Medulla oblongata (tissue), 1 donor: ENCODE results near the gene PSMG3.
"Not testable (repeated sequence)": the region's sequence is repeated elsewhere in the genome, so short reads cannot be mapped to it uniquely, and the experiment has no call there.

ENCODE experiments used
- DNase-seq: peaks from one replicate; pipeline ENCODE4 v3.0.0-alpha.2; 2015; ENCODE audit errors: extremely low spot score

The PSMG3 gene

DNA sequence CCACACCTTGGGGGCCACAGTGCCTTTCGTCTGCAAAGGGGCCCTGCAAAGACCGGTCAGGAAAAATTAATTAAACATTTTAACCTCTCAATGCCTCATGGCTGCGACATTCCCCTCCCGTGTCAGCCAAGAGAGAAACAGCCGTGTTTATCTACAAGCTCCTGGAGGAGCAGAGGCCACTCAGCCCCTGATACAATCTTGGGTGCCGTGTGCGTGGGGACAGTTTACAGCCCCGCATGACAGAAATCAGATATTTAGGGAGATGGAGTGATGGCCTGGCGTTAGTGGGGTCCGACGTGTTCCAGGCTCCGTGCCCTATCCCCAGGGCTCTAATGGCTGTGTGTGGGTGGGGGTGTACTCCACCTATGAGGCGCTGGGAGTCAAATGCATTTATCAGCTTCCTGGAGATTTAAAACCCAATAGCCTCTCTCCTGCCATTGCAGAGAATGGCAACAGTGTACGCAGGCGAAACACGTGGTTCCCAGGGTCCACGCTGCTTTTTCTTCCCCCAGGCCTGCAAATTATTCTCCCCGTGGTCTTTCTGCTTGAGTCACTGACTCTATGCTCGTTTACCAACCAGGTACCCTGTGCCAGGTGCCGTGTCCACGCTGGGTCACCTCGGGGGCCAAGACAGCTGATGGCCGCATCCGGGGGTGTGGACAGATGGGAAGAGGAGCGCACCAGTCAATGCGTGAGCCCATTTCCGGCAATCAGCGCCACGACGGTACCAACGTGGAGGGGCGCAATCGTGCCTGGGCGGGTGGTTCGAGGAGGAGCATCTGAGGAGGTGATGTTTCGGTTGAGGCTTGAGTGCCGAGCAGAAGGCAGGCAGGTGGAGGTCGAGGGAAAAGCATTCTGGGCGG, 26.6 kb upstream of the PSMG3 start:
- DNase-seq: no peak

DNA sequence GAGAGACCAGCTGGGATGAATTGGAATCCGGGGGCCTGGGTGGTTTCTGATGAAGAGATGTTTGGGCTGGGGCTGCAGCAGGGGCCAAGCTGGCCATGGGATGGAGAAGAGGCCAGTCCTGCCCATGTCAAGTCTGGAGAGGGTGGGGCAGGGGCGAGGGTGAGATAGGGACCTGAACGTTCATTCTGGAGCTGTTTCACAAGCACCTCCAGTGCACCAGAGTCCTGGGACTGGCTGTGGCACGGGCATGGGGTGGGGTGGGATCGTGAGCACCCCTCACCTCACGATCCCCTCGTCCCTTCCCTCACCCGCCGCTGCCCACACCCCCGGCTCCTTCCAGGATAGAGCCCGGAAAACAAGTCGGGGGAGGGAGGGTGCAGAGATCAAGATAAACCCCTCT, 25.8 kb upstream of the PSMG3 start:
- DNase-seq: no peak

DNA sequence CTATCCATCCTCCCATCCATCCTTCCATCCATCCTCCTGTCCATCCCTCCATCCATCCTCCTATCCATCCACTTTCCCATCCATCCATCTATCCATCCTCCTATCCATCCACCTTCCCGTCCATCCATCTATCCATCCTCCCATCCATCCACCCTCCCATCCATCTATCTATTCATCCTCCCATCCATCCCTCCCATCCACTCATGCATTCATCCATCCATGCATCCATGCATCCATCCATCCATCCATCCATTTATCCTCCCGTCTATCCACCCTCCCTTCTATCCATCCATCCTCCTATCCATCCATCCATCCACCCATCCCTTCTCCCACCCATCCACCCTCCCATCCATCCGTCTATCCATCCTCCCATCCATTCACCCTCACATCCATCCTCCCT, 25.2 kb upstream of the PSMG3 start:
- no peak for DNase-seq

DNA sequence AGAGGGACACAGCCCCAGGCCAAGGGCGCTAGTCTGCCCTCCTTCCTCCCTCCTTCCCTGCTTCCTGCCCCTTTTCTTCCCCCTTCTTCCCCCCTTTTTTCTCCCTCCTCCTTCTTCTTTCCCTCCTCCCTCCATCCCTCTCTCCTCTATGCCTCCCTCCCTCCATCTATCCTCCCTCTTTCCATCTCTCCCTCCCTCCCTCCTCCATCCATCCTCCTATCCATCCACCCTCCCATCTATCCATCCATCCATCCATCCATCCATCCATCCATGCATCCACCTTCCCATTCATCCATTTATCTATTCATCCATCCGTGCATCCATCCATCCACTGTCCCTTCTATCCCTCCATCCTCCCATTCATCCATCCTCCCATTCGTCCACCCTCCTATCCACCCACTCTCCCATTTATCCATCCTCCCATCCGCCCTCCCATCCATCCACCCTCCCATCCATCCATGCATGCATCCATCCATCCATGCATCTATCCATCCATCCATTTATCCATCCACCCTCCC, 24.1 kb upstream of the PSMG3 start:
- no peak for DNase-seq

DNA sequence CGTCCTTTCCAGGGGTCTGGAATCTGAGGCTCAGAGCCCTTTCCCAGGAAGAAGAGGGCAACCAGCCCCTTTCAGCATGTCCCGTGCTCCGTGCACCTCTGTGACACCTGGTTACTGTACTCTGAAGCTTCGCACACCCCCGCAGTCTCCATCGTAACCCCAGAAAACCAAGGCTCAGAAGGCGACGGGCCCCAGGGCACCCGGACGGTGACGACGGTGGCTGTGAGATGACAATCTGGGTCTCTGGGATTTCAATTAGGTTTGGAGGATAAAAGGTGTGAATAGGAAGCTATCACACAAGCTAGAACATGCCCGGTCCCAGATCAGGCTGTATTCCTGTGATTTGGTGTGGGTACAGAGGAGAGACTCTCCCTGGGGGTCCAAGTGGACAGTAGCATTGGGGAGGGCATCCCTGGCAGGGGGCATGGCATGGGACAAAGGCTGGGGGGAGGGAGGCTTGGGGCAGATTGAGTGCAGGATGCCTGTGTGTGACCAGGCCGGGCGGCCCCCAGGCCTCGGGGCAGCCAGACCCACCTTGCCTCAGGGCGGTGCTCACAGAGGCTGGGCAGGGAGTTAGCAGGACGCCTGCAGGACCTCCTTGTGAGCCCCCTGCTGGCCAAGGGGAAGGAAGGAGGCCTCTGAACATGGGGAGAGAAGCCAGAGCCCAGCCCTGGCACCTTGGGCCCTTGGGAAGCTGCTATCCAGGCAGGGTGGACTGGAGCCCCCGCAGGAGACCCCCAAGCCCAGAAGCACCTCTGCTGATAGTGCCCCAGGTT, 23.4 kb upstream of the PSMG3 start:
- DNase-seq: no peak

DNA sequence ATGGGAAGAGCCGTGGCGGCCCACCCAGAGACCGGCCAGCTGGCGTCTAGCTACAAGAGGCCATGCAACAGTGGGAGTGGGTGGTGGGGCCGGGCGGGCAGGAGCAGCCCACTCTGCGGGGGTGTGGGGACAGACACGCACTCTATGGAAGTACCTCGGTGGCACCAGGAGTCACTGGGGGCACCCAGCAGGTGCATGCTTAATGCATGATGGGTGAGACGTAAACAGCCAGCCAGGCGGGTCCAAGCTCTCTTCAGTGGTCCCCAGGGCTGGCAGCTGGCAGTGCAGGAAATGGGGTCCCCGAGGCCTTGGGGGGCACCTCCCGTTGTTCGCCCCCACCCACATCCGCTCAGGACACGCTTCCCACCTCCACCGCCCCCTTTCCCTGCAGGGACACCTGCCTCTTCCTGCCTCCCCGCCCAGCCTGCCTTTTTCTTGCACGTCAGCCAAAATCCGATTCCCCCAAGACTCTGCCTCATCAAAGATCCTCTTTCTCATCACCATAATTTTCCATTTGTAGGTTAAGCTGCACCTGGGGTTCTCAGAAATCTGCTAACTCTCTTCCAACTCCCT, 22.6 kb upstream of the PSMG3 start:
- DNase-seq: no peak

DNA sequence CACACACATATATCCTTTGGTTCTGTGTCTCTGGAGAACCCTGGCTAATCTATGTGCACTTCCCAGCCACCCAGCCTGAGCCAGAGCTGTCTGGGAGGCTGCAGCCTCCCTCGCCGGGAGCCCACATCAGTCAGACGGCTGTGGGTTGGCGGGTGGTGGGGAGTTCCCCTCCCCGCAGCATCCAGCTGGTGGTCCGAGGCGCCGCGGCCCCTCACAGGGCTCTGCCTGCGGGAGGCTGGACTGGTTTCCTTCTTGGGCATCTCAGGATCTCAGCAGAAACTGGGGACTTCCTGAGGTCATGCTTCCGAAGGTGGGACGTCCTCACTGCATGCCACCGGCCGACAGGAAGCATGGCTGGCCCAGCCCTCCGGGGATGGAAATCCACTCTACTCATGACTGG, 22.0 kb upstream of the PSMG3 start:
- DNase-seq: no peak

DNA sequence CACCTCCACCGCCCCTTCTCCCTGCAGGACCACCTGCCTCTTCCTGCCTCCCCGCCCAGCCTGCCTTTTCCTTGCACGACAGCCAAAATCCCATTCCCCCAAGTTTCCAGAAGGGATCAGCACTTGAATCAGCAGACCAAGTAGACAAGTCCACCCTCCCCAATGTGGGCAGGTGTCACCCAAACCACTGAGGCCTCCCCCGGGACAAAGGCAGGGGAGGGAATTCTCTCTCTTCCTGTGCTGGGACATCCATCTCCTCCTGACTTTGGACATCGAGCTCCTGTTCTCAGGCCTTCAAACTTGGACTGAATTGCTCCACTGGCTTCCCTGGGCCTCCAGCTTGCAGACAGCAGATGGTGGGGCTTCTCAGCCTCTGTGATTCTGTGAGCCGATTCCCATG, 21.6 kb upstream of the PSMG3 start:
- DNase-seq: no peak

DNA sequence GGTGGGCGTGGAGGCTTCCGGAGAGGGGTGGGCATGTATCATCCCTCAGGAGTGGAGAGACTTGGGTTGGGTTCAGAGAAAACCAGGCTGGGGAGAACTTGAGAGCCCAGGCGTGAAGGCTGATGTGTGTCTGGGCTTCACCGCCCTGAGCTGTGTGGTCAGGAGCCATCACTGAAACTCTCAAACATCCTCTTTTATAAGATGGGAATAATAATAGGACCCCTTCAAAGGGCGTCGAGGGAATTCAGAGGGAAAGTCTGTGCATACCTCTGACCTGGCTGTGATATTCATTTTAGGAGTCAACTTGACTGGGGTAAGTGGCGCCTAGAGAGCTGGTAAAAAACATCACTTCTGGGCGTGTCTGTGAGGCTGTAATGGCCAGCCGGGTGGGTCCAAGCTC, 21.1 kb upstream of the PSMG3 start:
- DNase-seq: no peak

DNA sequence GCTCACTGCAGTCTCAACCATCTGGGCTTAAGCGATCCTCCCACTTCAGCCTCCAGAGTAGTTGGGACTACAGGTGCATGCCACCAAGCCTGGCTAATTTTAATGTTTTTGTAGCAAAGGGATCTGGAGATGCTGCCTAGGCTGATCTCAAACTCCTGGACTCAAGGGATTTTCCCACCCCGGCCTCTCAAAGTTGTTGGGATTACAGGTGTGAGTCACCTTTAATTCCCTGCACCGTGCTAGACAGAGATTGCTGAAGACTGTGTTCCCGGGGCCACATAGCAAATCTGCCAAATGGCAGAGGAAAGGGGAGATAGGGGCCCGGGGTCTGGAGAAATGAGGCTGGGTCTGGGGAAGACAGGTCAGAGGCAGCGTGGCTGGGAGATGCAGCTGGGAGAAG, 20.6 kb upstream of the PSMG3 start:
- DNase-seq: no peak

DNA sequence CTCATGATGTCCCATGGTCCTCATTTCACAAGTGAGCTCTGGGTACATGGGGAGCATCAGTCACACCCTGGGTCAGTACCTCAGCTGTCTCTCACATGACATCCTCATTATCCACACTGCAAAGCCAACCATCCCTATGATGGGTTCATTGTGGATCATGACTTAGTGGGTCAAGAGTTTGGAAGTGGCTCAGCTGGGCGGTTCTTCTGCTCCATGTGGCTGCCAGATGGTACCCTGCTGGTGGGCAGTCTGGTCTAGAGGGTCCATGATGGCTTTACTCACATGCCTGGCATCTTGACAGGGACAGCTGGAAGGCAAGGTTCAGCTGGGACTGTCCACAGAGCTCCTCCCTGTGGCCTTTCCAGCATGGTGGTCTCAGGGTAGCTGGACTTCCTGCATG, 19.1 kb upstream of the PSMG3 start:
- no peak for DNase-seq

DNA sequence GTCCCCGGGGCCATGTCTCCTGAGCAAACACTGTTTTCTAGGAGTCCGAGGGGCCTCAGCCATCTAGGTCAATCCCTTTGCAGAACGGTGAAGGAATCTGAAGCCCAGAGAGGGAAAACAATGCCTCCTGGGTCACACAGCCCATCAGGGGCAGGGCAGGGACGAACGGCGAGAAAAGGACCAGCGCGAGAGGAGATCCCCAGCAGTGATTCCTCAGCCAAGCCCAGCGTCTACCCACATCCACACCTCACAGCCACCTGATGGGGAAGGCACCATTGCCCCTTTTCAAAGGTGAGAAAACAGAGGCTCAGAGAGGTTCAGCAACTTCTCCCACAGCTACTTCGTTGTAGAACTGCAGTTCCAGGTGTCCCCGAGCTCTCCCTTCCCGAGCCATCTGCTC, 17.9 kb upstream of the PSMG3 start:
- DNase-seq: no peak

DNA sequence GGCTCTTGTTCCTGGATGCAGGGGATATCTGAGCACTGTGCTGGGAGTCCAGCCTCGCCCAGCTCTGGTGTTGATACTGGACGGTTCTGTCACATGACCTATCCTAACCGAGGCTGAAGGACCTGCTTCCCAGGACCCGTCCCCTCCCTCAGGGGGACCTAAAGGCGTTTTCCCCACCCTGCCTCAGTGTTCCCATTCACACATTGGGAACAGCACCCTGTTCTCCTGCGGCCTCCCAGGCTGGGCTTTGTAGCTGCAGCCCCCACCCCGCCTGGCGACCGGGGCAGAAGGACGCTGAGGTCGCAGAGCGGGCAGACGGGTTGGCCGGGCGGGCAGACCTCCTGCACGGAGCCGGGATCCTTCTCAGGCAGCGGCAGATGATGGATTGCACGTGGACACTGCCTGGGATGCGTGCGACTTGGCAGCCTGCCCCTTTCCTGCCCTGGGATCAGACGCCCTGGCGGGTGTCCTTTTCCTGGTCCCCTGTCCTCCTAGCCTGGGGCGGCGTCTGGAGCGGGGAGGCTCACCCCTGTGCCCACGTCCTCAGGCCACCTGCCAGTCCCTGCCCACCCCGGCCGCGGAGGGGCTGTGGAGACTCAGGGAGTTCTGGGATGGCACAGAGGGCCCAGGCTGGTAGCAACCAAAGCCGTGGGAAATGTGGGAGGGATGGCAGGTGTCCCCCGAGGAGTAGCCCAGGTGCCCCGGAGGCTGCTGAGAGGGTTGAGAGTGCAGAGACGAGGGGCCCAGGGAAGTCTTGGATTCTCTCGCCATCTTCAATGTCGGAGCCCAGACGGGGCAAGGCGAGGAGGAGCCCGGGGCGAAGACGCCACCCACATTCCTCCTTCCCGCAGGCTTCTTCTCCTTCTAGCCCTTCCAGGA, 17.2 kb upstream of the PSMG3 start:
- no peak for DNase-seq

DNA sequence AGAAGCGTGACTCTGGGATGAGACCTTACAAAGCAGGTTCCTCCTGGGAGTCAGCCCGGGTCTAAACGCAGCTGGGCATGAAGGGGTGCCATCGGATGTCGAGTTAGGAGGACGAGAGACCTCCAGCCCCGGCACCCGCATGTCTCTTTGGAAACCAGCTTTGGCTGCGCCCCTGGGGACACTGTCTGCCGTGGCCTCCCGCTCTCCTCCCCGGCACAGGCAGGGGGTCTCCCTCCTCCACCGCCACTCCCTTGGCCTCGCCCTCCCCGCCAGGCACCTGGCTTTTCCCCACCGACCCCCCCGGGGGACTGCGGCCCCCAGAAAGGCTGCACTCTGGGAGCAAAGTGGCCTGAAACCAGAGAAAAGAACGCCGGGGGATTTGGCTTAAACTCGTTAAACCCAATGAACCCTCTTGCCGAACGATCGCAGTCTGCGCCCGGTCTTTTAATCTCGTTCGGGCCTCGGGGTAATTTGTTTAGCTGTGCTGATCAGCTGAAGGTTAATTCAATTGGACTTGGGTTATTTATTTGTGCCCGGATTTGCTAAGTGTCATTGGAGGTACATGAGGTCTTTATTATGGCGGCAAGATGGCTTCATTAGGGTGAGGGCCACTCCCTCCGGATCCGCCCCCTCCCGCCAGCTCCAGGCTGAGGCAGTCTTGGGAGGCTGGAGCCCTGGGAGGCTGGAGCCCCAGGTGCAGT, 16.4 kb upstream of the PSMG3 start:
- no peak for DNase-seq

DNA sequence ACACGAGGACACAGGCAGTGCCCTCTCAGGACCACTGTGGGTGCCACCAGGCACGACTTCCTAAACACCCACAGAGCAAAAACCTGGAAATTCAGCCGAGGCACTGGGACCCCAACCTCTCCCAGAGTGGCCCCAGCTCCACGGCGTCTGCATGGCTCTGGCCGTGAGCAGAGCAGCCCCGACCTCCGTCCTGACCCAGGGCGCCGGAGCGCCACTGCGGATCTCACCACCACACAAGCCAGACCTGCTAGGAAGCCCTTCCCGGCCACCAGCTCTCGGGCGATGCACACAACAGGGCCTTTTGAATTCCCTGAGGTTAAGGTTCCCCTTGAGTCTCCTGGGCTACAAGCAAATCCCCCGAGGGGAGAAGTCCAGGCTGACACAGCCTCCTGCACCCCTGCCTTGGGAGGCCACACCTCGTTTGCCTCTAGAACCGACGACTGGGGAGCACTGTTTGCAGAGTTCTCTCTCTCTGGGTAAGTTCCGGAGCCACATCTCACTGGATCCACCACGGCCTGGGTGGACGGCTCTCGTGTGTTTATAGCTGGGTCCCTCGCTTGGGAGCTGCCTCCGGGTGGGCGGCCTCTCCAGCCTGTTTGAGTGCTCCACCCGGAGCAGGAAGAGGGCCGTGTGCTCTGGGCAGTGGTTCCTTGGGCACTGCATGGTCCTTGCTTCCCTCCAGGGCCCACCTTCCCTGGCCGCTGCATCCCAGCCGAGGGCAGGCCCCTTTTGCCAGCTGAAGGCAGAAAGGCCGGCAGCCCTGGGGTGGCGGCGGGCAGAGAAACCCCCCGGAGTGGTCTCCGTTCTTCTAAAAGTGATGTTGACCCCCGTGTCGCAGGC, 15.5 kb upstream of the PSMG3 start:
- no peak for DNase-seq

DNA sequence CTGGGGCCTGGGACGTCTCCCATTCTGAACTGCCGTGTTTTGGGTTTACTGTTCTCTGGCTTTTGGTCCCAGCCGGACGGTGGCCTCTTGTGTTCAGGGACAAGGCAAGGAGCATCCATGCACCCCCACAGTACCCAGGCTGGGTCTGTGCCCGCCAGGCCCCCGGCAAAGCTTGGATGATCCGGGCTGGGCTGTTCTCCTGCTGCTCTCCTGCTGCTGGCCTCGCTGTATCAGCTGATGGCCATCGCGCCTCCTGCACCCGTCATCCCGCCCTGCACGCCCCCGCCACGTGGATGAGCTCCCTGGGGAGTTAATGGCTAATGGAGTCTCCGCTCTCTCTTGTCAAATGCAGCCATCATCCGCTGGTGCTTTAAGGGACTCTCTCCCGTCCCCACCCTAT, 14.9 kb upstream of the PSMG3 start:
- DNase-seq: no peak

DNA sequence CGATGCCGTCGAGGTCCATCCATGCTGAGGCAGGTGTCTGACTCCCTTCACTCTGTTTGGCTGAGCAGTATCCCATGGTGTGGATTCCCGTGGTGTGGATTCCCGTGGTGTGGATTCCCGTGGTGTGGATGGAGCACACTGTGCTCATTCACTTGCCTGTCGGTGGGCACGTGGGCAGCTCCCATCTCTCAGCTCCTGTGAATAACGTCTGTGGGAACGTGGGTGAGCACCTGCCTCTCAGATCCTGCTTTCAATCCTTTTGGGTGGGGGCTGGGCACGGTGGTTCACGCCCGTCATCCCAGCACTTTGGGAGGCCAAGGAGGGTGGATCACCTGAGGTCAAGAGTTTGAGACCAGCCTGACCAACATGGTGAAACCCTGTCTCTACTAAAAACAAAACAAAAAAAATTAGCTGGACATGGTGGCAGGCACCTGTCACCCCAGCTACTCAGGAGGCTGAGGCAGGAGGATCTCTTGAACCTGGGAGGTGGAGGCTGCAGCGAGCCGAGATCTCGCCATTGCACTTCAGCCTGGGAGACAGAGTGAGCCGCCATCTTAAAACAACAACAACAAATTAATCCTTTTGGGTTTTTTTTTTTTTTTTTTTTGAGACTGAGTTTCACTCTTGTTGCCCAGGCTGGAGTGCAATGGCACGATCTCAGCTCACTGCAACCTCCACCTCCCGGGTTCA, 13.6 kb upstream of the PSMG3 start:
- DNase-seq: not testable (repeated sequence)

DNA sequence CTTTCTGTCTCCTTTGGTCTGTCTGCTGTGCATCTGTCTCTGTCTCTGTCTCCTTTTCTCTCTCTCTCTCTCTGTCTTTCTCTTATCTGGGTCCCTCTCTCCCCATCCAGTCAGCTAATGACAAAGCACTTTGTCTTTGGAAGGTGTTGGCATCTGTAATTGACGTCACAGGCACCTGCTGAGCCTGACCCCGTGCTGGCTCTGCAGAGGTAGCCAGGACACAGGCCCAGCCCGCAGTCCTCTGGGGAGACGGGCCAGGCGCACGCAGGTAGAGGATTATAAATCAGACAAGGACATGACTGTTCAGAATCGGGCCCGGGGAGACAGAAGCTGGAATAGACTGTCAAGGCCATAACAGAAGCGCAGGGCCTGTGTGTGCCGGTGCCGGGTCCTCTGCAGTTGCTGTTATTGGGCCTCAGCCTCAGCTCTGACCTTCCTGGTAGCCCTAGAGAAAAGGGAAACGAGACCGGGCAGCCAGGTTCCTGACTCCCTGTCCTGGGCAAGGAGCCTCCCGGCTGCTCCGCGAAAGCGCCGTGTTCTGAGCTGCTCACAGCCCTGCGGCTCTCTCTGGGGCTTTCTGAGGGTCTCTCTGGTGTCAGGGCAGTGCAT, 10.7 kb upstream of the PSMG3 start:
- no peak for DNase-seq
